ENCODE results near the gene NFIC. TPM values are rescaled to one million over a fixed set of nuclear protein-coding genes. Genes with fewer than 3 reads are reported as not detected.

NFIC gene
- total RNA-seq, 1 donor from 2014 or later: 142 TPM

- no peak overlapping the region for H3K27ac ChIP-seq
- TF ChIP-seq CTCF (IDR thresholded peaks at IDR 0.05) (no peak), POLR2A (IDR thresholded peaks at IDR 0.05) (no peak), POLR2AphosphoS5 (IDR thresholded peaks at IDR 0.05; ENCODE audit: insufficient read depth in 1 of 2, low read depth in 1 of 2) (no peak)
- no peak for DNase-seq (ENCODE audit: extremely low spot score in 2 of 2)
- no peaks in the 10 kb centered on the region for H3K9me3 ChIP-seq
- no peak overlapping the region for H3K4me3 ChIP-seq
- peaks cover 19% of the 10 kb centered on the region for H3K4me1 ChIP-seq
- H3K36me3 ChIP-seq: no peaks in the 10 kb centered on the region
- H3K27me3 ChIP-seq: no peaks in the 10 kb centered on the region
- intact Hi-C loops (cut with DNase I): no loop called here
Measured at GRCh38 chr19:3353493-3353892, 12.9 kb upstream of the NFIC start.

- Histone ChIP-seq H3K27ac (no peak overlapping the region), H3K4me1 (peaks cover 24% of the 10 kb centered on the region), H3K27me3 (no peaks in the 10 kb centered on the region), H3K36me3 (no peaks in the 10 kb centered on the region), H3K4me3 (no peak overlapping the region), H3K9me3 (no peaks in the 10 kb centered on the region)
- DNase-seq (ENCODE audit: extremely low spot score in 2 of 2): no peak
- TF ChIP-seq CTCF (IDR thresholded peaks at IDR 0.05) (no peak), POLR2AphosphoS5 (IDR thresholded peaks at IDR 0.05; ENCODE audit: insufficient read depth in 1 of 2, low read depth in 1 of 2) (no peak), POLR2A (IDR thresholded peaks at IDR 0.05) (no peak)
- intact Hi-C loops (cut with DNase I): no loop called here
Measured at GRCh38 chr19:3356805-3357204, 9.6 kb upstream of the NFIC start.

- H3K4me3 ChIP-seq: no peak overlapping the region
- H3K36me3 ChIP-seq: no peaks in the 10 kb centered on the region
- intact Hi-C loops (cut with DNase I): no loop called here
- TF ChIP-seq CTCF (IDR thresholded peaks at IDR 0.05): no peak
- no peak for TF ChIP-seq POLR2AphosphoS5 (IDR thresholded peaks at IDR 0.05; ENCODE audit: insufficient read depth in 1 of 2, low read depth in 1 of 2)
- TF ChIP-seq POLR2A (IDR thresholded peaks at IDR 0.05): no peak
- H3K27me3 ChIP-seq: no peaks in the 10 kb centered on the region
- peaks cover 30% of the 10 kb centered on the region for H3K4me1 ChIP-seq
- no peaks in the 10 kb centered on the region for H3K9me3 ChIP-seq
- no peak for DNase-seq (ENCODE audit: extremely low spot score in 2 of 2)
- peak overlapping the region; percentile 88 for H3K27ac ChIP-seq
Measured at GRCh38 chr19:3357271-3357991, 9.0 kb upstream of the NFIC start.

- Histone ChIP-seq H3K27ac (peak overlapping the region; percentile 88), H3K4me1 (peaks cover 35% of the 10 kb centered on the region), H3K9me3 (no peaks in the 10 kb centered on the region), H3K27me3 (no peaks in the 10 kb centered on the region), H3K36me3 (no peaks in the 10 kb centered on the region), H3K4me3 (peak overlapping the region; percentile 95 to 97)
- TF ChIP-seq POLR2A (IDR thresholded peaks at IDR 0.05) (no peak), CTCF (IDR thresholded peaks at IDR 0.05) (no peak), POLR2AphosphoS5 (IDR thresholded peaks at IDR 0.05; ENCODE audit: insufficient read depth in 1 of 2, low read depth in 1 of 2) (no peak)
- intact Hi-C loops (cut with DNase I): no loop called here
- no peak for DNase-seq (ENCODE audit: extremely low spot score in 2 of 2)
Measured at GRCh38 chr19:3357992-3358688, 8.2 kb upstream of the NFIC start.

GRCh38 chr19:3358689-3359014 is 7.7 kb upstream of the NFIC start:
- Histone ChIP-seq H3K27ac (peak overlapping the region; percentile 88), H3K4me1 (peaks cover 41% of the 10 kb centered on the region), H3K36me3 (no peaks in the 10 kb centered on the region), H3K9me3 (no peaks in the 10 kb centered on the region), H3K27me3 (no peaks in the 10 kb centered on the region), H3K4me3 (peak overlapping the region; percentile 95 to 97)
- intact Hi-C loops (cut with DNase I): no loop called here
- TF ChIP-seq POLR2A (IDR thresholded peaks at IDR 0.05) (no peak), CTCF (IDR thresholded peaks at IDR 0.05) (no peak), POLR2AphosphoS5 (IDR thresholded peaks at IDR 0.05; ENCODE audit: insufficient read depth in 1 of 2, low read depth in 1 of 2) (no peak)
- no peak for DNase-seq (ENCODE audit: extremely low spot score in 2 of 2)
